Measurements from ENCODE around the gene COPG2. TPM values are rescaled to one million over a fixed set of nuclear protein-coding genes. Genes with fewer than 3 reads are reported as not detected.

Gene COPG2
- total RNA-seq, 1 donor: 47.9 TPM

DNA sequence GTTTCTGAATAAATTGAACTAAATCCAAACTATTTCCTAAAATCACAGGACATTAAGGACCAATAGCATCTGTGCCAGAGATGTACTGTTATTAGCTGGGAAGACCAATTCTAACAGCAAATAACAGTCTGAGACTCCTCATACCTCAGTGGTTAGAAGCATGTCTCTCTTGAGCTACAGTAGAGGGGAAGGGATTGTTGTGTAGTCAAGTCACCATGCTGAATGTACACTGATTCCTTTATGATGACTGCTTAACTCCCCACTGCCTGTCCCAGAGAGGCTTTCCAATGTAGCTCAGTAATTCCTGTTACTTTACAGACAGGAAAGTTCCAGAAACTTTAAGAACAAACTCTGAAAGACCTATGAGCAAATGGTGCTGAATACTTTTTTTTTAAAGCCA, 162.8 kb downstream of the COPG2 start:
- no peak for TF ChIP-seq CTCF (IDR thresholded peaks at IDR 0.05; ENCODE audit: insufficient read depth, low read depth, low read length)
- no peak for DNase-seq (ENCODE audit: low read depth)

GRCh38 chr7:130500910-130501309, 167.6 kb downstream of the COPG2 start:
- H3K4me3 ChIP-seq (ENCODE audit: low read depth, low read length): no peak overlapping the region
- no peak for TF ChIP-seq CTCF (IDR thresholded peaks at IDR 0.05; ENCODE audit: insufficient read depth, low read depth, low read length)
- DNase-seq (ENCODE audit: low read depth): no peak

More for the DNA sequence above, 162.8 kb downstream of the COPG2 start:
- H3K4me3 ChIP-seq (ENCODE audit: low read depth, low read length): no peak overlapping the region

DNA sequence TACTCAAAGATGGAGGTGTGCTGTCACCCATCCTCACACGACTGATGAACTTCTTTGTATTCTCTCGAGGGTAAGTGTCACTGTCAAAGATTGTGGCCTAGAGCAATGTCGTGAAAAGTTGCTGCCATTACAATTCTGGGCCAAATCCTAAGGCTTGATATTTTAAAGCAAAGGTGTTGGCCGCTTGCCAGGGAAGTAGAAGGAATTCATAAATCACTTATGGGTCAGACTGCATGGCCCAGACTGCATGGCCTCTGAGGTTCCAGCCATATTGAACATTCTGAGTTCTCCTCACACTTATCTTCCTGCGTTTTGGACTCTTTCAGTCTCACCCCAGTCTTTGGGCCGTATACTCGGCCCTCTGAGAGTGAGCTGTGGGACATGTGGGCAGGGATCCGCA, 168.1 kb downstream of the COPG2 start:
- TF ChIP-seq CTCF (IDR thresholded peaks at IDR 0.05; ENCODE audit: insufficient read depth, low read depth, low read length): no peak
- H3K4me3 ChIP-seq (ENCODE audit: low read depth, low read length): no peak overlapping the region
- no peak for DNase-seq (ENCODE audit: low read depth)

- TF ChIP-seq CTCF (IDR thresholded peaks at IDR 0.05; ENCODE audit: insufficient read depth, low read depth, low read length): no peak
- peak; percentile 69 for DNase-seq (ENCODE audit: low read depth)
- H3K4me3 ChIP-seq (ENCODE audit: low read depth, low read length): peak overlapping the region; percentile 82
These were observed 174.1 kb downstream of the COPG2 start for GRCh38 chr7:130494431-130494858.

GRCh38 chr7:130493275-130493873, 175.2 kb downstream of the COPG2 start:
- DNase-seq (ENCODE audit: low read depth): no peak
- TF ChIP-seq CTCF (IDR thresholded peaks at IDR 0.05; ENCODE audit: insufficient read depth, low read depth, low read length): no peak
- peak overlapping the region; percentile 82 for H3K4me3 ChIP-seq (ENCODE audit: low read depth, low read length)

DNA sequence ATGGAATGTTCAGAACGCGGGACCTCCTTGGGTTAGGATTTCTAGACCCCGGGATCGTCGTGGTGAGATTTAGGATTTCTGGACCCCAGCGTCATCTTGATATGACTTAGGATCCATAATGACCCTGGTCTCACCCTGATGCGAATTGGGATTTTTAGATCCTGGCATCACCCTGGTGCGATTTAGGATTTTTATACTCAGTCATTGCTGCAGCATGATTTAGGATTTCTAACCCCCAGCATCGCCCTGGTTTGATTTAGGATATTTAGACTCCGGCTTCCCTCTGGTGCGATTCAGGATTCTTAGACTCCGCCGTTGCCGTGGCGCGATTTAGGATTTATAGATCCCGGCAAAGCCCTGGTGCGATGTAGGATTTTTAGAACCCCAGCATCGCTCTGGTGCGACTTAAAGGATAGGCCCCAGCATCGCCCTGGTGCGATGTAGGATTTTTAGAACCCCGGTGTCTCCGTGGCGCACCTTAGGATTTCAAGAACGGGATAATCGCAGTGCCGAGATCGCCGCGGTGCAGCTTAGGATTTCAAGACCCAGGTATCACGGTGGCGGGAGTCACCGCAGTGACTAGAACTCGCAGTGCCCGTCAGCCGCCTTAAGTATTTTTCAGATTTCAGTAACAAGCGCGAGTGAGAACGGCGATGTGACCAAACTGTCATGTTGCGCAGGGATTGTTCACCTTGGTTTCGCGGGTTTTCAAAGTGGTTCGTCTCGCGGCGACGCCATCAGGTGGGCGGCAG, 175.8 kb downstream of the COPG2 start:
- DNase-seq (ENCODE audit: low read depth): no peak
- peak overlapping the region; percentile 82 for H3K4me3 ChIP-seq (ENCODE audit: low read depth, low read length)
- no peak for TF ChIP-seq CTCF (IDR thresholded peaks at IDR 0.05; ENCODE audit: insufficient read depth, low read depth, low read length)
